GM13977 (cell line): ENCODE measurements around the gene DYTN.

ENCODE experiments used
- DNase-seq: peaks from one replicate; pipeline ENCODE4 v3.0.0; 2012; ENCODE audit warnings: low spot score
- in situ Hi-C: fragments of 300-500 bp; cut with MboI; formaldehyde crosslinking; loops from one replicate; pipeline ENCODE4 v1.12.0; 2022; ENCODE audit warnings: low sequenced_read_pairs, low pct_unique_long_range_greater_than_20kb, mixed read lengths, inconsistent platforms; ENCODE audit not compliant: unreplicated experiment
- TF ChIP-seq, protein P1 (sequence below): IDR thresholded peaks from 2 replicates; pipeline ENCODE4 v1.5.1; 2012; ENCODE audit warnings: mild to moderate bottlenecking, control low read depth; ENCODE audit not compliant: insufficient read depth; ENCODE audit errors: extremely low read depth, missing control alignments

Gene DYTN

DNA sequence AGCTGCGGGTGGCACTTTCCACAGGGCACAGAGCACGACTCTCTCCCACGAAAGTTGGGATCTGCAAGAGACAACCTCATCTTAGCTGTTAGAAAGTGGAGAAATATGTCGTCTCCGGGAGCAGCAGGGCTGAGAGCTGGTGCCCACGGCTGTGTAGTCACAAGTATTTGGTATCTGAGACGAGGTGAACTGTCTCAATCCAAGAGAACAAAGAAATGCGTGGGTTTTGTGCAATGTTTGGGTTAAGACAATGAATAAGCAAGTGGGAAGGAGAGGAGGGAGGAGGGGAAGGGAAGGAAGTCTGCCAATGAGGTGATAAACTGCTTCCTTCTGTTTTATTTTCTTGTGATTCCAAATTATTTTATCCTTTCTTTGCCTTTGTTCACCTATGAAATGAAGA, 18.0 kb downstream of the DYTN start:
- no peak for DNase-seq
- in situ Hi-C loops: no loop called here
- TF ChIP-seq, protein P1, sequence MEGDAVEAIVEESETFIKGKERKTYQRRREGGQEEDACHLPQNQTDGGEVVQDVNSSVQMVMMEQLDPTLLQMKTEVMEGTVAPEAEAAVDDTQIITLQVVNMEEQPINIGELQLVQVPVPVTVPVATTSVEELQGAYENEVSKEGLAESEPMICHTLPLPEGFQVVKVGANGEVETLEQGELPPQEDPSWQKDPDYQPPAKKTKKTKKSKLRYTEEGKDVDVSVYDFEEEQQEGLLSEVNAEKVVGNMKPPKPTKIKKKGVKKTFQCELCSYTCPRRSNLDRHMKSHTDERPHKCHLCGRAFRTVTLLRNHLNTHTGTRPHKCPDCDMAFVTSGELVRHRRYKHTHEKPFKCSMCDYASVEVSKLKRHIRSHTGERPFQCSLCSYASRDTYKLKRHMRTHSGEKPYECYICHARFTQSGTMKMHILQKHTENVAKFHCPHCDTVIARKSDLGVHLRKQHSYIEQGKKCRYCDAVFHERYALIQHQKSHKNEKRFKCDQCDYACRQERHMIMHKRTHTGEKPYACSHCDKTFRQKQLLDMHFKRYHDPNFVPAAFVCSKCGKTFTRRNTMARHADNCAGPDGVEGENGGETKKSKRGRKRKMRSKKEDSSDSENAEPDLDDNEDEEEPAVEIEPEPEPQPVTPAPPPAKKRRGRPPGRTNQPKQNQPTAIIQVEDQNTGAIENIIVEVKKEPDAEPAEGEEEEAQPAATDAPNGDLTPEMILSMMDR: no peak

DNA sequence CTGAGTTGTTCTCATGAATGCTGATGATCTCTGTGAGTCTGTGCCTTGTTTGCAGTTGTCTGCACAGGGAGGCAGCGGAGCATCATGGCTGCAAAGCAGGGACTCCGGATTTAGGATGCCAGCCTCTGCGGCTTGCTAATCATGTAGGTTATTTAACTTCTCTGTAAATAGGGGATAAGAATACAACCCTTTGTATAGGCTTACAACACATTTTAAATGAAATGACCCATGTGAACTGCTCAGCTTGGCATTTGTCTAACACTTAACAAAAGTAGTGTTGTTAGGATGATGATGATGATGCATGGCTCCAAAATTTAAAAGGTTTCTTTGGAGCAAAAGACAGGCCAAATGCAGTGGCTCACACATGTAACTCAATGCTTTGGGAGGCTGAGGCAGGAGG, 19.4 kb downstream of the DYTN start:
- DNase-seq: no peak
- TF ChIP-seq, protein P1: no peak
- in situ Hi-C loops: loop anchor here (10.0 kb wide), 1 partner anchor 776 kb away; no protein-coding TSS in a partner anchor

DNA sequence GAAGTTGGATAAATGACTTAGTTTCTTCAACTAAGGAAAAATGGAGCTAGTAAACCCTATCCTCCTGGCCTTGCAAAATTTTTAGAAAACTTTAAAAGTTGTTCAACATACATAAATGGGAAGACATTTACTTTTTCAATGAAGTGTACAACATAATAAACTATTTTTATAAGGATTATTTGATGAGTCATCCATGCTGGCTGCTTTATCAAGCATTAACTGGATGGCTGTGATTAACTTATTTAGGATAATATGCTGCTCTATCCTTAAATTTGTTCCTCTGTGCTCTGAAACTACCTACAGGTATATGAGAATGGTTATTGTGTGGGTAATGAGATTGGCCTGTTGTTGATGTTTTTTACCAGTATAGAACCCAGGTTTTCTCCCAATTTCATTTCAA, 21.3 kb downstream of the DYTN start:
- in situ Hi-C loops: loop anchor here (10.0 kb wide), 1 partner anchor 778 kb away; no protein-coding TSS in a partner anchor
- no peak for DNase-seq
- TF ChIP-seq, protein P1: no peak

DNA sequence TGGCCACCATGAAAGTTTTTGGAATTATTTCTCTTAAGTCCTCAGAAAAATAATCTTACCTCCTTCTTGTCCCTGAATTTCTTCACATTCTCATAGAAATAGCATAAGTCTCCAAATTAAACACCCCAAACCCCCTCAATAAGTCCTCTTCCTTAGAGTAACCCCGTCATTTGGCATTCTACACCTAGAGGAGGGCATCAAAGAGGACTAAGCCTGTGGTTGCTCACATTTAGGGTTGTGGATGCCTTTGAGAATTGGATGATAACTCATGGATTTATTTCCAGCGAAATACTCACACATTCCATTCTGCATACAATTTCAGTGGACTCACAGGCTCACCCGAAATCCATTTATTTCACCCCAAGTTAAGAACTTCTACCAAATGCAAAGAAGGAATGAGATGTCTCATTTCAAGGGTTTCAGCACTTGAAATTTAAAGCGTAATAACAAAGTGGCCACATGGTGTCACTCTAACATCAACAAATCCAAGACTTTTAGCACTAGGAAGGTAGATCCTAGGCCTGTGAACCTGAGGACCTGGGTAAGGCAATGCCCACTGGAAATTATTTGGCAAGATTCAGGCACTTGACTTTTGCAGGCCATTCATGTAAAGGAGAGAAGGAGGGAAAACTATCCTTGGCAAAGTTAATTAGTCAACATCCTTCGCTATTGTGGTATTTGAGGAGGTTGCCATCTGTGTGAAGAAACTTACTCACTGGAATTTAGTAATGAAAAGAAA, 24.6 kb downstream of the DYTN start:
- in situ Hi-C loops: loop anchor here (10.0 kb wide), 1 partner anchor 781 kb away; no protein-coding TSS in a partner anchor
- peak; percentile 56 for DNase-seq

DNA sequence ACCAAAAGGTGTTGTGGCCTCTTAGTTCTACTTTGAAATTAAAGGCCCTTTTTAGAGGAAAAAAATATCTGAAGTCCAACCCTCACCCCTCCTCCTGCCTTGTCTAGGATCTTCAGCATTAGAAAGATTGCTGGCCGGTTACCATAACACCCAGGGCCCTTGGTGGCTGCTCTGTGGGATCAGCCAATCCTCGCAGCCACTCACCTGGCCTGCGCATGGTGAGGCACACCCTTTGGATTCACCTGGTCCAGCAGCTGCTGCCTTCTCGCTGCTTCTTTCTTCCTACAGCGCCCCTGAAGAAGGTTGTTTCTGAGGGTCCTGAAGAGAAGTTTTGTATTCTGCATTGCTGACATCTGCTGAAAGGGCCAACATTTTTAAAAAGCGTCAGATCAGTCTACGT, 25.2 kb downstream of the DYTN start:
- in situ Hi-C loops: loop anchor here (10.0 kb wide), 1 partner anchor 782 kb away; no protein-coding TSS in a partner anchor
- no peak for DNase-seq
- TF ChIP-seq, protein P1: no peak

More for the DNA sequence above, 24.6 kb downstream of the DYTN start:
- TF ChIP-seq, protein P1: peak; percentile 67

DNA sequence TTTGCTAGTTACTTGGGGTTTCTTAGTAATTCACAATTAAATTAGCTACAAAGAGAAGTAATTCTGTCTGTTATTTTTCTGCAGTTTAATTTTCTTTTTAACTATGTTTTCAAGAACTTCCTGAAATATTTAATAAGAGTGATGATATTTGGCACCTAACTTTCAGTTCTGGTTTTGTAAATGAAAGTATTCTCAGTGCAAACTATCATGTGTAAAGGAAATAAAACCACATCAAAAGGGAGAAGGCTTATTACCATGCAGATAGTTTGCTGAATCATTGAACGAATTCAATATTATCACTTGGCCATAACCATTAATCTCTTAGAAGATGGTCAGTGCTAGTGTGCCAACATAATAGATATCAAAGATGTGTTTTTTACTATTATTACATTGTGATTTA, 29.2 kb downstream of the DYTN start:
- DNase-seq: no peak
- in situ Hi-C loops: no loop called here
- TF ChIP-seq, protein P1: no peak
